Duodenal mucosa (tissue), 2 donors: ENCODE measurements around the gene PSORS1C2.

Source experiments
- H3K27ac ChIP-seq: one replicate; pipeline ENCODE4 v1.7.0; 2013; ENCODE audit warnings: low read depth, low read length
- H3K27me3 ChIP-seq, 2 donors: one replicate each; pipeline ENCODE4 v1.7.0; 2013; ENCODE audit warnings: low read length in 2 of 2, control low read depth in 1 of 2; ENCODE audit not compliant: insufficient read depth in 2 of 2, control insufficient read depth in 1 of 2
- H3K36me3 ChIP-seq, 2 donors: one replicate each; pipeline ENCODE4 v1.7.0; 2013; ENCODE audit warnings: low read length in 2 of 2, control low read depth in 1 of 2; ENCODE audit not compliant: insufficient read depth in 2 of 2, control insufficient read depth in 1 of 2
- H3K4me1 ChIP-seq, 2 donors: one replicate each; pipeline ENCODE4 v1.7.0; 2013; ENCODE audit warnings: low read length in 2 of 2, control low read depth in 1 of 2; ENCODE audit not compliant: insufficient read depth in 2 of 2, control insufficient read depth in 1 of 2
- H3K4me3 ChIP-seq, 2 donors: one replicate each; pipeline ENCODE4 v1.7.0; 2013; ENCODE audit warnings: low read length in 2 of 2, low read depth in 1 of 2
- H3K9ac ChIP-seq, 2 donors: one replicate each; pipeline ENCODE4 v1.7.0; 2013; ENCODE audit warnings: low read length in 2 of 2, low read depth in 1 of 2
- H3K9me3 ChIP-seq, 2 donors: one replicate each; pipeline ENCODE4 v1.7.0; 2013; ENCODE audit warnings: low read length in 2 of 2, control low read depth in 1 of 2; ENCODE audit not compliant: control insufficient read depth in 1 of 2

The PSORS1C2 gene

DNA sequence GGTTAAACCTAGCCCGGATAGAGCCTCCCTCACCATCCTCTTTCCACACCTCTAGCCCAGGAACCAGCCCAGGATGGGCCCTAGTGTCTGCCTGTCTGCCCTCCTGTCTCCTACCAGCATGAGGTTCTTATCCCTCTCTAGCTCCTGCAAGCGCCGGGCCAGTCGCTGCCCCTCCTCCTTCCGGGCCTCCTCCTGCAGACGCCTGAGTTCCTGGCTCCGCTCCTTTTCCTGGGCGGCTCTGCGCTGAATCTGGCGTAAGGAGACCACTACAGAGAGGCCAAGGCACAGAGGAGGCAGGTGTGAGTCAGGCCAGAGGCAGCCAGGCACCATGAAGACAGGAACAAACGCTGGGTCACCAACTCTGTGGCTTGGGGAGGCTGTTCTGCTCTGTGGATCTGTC, 4.3 kb upstream of the PSORS1C2 start:
- no peaks in the 10 kb centered on the region for H3K9me3 ChIP-seq
- peak overlapping the region; percentile 6 to 15 for H3K9ac ChIP-seq
- no peaks in the 10 kb centered on the region for H3K27me3 ChIP-seq
- no peak overlapping the region for H3K27ac ChIP-seq
- peaks cover 27 to 29% of the 10 kb centered on the region in 2 donors for H3K4me1 ChIP-seq
- peaks cover 0 to 7% of the 10 kb centered on the region in 2 donors for H3K36me3 ChIP-seq
- no peak overlapping the region for H3K4me3 ChIP-seq

DNA sequence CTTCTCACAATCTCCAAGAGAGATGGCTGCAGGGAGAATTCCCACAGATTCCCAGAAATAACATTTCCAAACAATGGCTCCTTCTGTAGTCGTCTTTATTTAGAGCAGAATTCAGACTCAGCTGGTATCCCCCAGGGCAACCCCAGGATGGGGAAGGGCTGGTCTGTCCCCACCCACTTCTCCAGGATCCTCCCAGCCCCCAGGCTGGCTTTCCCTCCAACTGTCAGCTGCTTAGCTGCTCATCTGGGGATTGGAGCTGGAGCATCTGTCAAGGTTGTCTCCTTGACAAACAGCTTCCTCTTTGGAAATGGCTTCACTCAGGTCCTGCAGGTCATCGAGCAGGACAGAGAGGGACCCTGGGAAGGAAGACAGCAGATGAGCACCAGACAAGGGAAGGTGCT, 3.5 kb upstream of the PSORS1C2 start:
- Histone ChIP-seq H3K4me3 (no peak overlapping the region), H3K9me3 (no peaks in the 10 kb centered on the region), H3K27me3 (no peaks in the 10 kb centered on the region), H3K27ac (no peak overlapping the region), H3K9ac (peak overlapping the region in 1 of 2 donors; percentile 6), H3K4me1 (peaks cover 27 to 34% of the 10 kb centered on the region in 2 donors), H3K36me3 (peaks cover 0 to 7% of the 10 kb centered on the region in 2 donors)

DNA sequence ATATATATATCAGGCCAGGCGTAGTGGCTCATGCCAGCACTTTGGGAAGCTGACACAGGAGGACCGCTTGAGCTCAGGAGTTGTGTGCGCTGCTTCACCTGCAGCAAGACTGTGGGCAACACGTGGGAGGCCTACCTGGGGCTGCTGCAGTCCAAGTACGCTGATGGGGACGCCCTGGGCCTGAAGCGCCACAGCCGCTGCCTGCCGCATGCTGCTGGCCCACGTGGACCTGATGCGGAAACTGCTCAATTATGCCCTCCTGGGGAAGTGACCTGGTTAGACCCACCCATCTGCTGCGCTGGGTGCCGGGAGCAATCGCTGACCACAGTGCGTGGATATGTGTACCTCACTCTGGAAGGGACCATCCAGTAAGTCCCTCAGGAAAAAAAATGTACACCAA, 1.8 kb upstream of the PSORS1C2 start:
- no peak overlapping the region for H3K4me3 ChIP-seq
- H3K27me3 ChIP-seq = no peaks in the 10 kb centered on the region
- H3K36me3 ChIP-seq = peaks cover 0 to 7% of the 10 kb centered on the region in 2 donors
- H3K4me1 ChIP-seq = peaks cover 20 to 29% of the 10 kb centered on the region in 2 donors
- H3K9me3 ChIP-seq = no peaks in the 10 kb centered on the region
- H3K27ac ChIP-seq = no peak overlapping the region
- H3K9ac ChIP-seq = no peak overlapping the region

DNA sequence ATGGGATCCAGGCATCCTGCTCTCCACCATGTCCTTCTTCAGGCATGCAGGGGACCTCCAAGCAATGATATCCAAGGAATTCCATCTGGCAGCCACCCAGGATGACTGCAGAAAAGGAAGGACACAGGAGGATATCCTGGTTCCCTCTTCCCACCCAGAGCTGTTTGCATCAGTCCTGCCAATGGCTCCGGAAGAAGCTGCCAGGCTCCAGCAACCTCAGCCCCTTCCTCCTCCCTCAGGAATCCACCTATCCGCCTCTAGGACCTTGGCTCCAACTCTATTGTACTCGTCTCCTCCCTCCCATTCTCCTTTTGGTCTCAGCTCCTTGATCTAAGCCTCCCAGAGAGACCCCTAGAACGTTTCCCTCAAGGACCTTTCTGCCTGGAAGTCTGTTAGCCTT, 733 bp upstream of the PSORS1C2 start:
- Histone ChIP-seq H3K9ac (no peak overlapping the region), H3K27ac (no peak overlapping the region), H3K9me3 (no peaks in the 10 kb centered on the region), H3K36me3 (peaks cover 0 to 7% of the 10 kb centered on the region in 2 donors), H3K27me3 (no peaks in the 10 kb centered on the region), H3K4me1 (peaks cover 15 to 22% of the 10 kb centered on the region in 2 donors), H3K4me3 (no peak overlapping the region)

DNA sequence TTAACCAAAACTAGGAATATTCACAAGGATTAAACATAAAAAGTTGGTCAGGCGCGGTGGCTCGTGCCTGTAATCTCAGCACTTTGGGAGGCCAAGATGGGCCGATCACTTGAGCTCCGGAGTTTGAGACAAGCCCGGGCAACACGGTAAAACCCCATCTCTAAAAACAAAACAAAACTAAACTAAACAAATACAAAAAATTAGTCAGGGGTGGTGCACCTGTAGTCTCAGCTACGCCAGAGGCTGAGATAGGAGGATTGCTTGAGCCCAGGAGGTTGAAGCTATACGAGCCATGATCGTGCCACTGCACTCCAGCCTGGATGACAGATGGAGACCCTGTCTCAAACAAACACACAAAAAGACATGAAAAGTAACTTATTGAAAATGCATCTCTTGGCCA, 3.2 kb downstream of the PSORS1C2 start:
- Histone ChIP-seq H3K27me3 (no peaks in the 10 kb centered on the region), H3K4me3 (no peak overlapping the region), H3K9me3 (no peaks in the 10 kb centered on the region), H3K27ac (no peak overlapping the region), H3K4me1 (peaks cover 0 to 6% of the 10 kb centered on the region in 2 donors), H3K9ac (no peak overlapping the region), H3K36me3 (no peaks in the 10 kb centered on the region)

DNA sequence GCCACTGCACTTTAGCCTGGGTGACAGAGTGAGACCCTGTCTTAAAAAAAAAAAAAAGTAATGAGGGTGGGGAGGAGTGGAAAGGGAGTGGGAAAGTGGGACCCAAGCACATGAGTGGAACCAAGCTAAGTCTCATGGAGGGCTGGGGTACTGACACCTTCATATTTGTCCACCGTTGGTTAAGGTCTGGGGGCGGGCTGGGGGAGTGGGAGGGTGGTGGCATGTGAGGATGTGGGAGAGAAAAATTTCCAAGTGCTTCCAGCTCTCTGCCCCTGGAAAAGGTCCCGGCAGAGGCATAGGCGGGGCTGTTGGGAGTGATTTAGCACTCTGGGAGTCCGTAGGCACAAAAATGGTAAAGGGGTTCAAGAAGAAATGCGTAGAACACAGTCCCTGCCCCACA, 6.1 kb downstream of the PSORS1C2 start:
- peaks cover 0 to 4% of the 10 kb centered on the region in 2 donors for H3K4me1 ChIP-seq
- no peaks in the 10 kb centered on the region for H3K36me3 ChIP-seq
- no peaks in the 10 kb centered on the region for H3K27me3 ChIP-seq
- H3K4me3 ChIP-seq = no peak overlapping the region
- H3K9me3 ChIP-seq = no peaks in the 10 kb centered on the region
- no peak overlapping the region for H3K9ac ChIP-seq
- H3K27ac ChIP-seq = no peak overlapping the region

DNA sequence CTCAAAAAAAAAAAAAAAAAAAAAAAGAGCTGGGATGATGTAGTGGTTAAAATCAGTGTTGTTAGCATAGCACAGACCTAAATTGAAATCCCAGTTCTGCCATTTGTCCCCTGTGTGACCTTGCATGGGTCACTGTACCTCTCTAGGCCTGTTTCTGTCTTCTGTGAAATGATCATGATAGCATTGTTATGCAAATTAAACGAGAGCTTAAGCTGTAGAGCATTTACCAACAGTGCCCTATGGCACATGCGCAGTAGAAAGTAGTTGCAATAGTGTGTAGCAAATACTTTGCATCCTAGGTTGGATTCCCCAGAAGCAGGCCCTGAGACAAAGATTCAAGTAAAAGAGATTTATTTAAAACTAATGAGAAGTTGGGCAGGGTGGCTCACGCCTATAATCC, 7.3 kb downstream of the PSORS1C2 start:
- Histone ChIP-seq H3K9ac (no peak overlapping the region), H3K27ac (no peak overlapping the region), H3K4me3 (no peak overlapping the region), H3K4me1 (peaks cover 3 to 5% of the 10 kb centered on the region in 2 donors), H3K27me3 (no peaks in the 10 kb centered on the region), H3K9me3 (no peaks in the 10 kb centered on the region), H3K36me3 (no peaks in the 10 kb centered on the region)

DNA sequence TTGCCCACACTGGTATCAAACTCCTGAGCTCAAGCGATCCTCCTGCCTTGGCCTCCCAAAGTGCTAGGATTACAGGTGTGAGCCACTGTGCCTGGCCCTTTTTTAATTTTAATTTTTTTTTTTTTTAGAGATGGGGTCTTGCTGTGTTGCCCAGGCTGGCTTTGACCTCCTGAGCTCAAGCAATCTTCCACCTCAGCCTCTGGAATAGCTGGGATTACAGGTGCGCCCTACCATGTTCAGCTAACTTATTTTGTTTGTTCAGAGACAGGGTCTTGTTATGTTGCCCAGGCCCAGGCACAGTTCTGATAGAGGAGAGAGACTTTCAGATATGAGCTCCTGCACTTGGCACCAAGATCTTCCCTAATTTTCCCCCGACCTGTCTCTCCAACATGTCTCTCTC, 8.1 kb downstream of the PSORS1C2 start:
- Histone ChIP-seq H3K9ac (no peak overlapping the region), H3K4me1 (peaks cover 6 to 11% of the 10 kb centered on the region in 2 donors), H3K9me3 (no peaks in the 10 kb centered on the region), H3K27me3 (no peaks in the 10 kb centered on the region), H3K4me3 (no peak overlapping the region), H3K36me3 (no peaks in the 10 kb centered on the region), H3K27ac (no peak overlapping the region)

DNA sequence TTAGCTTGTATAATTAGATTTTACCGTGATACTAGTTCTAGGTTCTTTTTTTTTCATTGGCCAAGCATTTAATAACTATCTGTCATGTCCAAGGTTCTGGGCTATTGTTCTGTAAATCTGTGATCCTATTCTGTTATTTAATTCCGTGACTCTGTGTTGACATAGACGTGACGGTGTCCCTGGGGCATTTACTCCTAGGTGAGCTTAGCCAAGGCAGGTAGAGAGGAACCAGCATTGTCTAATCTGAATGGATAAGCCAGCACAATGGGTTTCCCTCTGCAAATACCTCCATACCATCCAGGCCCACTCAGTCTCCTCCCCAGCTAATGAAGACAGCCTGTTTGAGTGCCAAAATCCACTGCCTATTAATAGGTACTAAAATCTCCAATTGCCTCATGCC, 9.7 kb downstream of the PSORS1C2 start:
- Histone ChIP-seq H3K4me3 (no peak overlapping the region), H3K4me1 (peaks cover 6 to 11% of the 10 kb centered on the region in 2 donors), H3K9me3 (no peaks in the 10 kb centered on the region), H3K9ac (no peak overlapping the region), H3K27ac (no peak overlapping the region), H3K27me3 (no peaks in the 10 kb centered on the region), H3K36me3 (no peaks in the 10 kb centered on the region)

DNA sequence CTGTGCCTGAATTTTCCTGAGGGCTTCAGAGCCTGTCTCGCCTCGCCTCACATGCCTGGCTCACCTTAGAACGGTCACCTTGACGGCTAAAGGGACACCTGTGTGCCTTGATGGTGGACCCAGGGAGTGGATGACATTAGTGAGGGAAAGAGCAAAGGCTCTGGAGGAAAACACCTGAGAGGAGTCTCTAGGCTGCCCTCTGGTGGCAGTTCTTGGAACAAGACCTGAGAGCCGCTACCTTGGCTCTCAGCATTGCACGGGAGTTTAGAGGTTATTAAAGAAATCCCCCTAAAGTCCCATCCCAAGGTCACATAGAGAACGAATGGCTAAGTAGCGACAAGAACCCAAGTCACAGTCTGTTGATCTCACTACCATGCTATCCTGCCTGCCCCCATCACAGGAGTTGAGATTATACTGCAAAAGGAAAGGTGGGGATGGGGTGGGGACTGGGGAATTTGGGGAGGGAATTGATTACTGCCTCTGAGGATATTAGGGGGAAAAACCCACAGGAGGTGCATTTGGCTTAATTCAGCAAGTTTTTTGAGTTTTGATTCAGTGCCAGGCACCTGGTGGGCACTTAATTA, 10.7 kb downstream of the PSORS1C2 start:
- no peaks in the 10 kb centered on the region for H3K9me3 ChIP-seq
- no peaks in the 10 kb centered on the region for H3K36me3 ChIP-seq
- no peak overlapping the region for H3K9ac ChIP-seq
- no peak overlapping the region for H3K4me3 ChIP-seq
- no peaks in the 10 kb centered on the region for H3K27me3 ChIP-seq
- H3K4me1 ChIP-seq = peaks cover 8 to 11% of the 10 kb centered on the region in 2 donors
- H3K27ac ChIP-seq = no peak overlapping the region
